GM21737 (cell line): ENCODE measurements around the gene COASY.
"Not testable (repeated sequence)": the region's sequence is repeated elsewhere in the genome, so short reads cannot be mapped to it uniquely, and the experiment has no call there.

Experiments used
- ATAC-seq: cut with Tn5 transposase; IDR thresholded peaks from one replicate; pipeline ENCODE4 v1.9.1; 2021; ENCODE audit warnings: mild to moderate bottlenecking, moderate library complexity; ENCODE audit not compliant: unreplicated experiment

The COASY gene

GRCh38 chr17:42531455-42532354 lies 30.2 kb upstream of the COASY start:
- ATAC-seq, result no peak

- no peak for ATAC-seq
Measured at GRCh38 chr17:42535155-42536047, 26.5 kb upstream of the COASY start.

- peak; percentile 80 for ATAC-seq
Measured at GRCh38 chr17:42536048-42536371, 25.9 kb upstream of the COASY start, which contains the start of gene NAGLU. Gene NAGLU, plus strand, starts transcription at chr17:42536241. Its CDS starts 32 bp downstream, at chr17:42536273.

- peak; percentile 57 for ATAC-seq
Measured at GRCh38 chr17:42536372-42537155, 25.4 kb upstream of the COASY start.

GRCh38 chr17:42537156-42537805 lies 24.7 kb upstream of the COASY start:
- no peak for ATAC-seq

GRCh38 chr17:42537826-42538451 lies 24.0 kb upstream of the COASY start:
- no peak for ATAC-seq

GRCh38 chr17:42538482-42538881 lies 23.5 kb upstream of the COASY start:
- ATAC-seq, result no peak

GRCh38 chr17:42540558-42540957 lies 21.4 kb upstream of the COASY start:
- ATAC-seq, result not testable (repeated sequence)

- ATAC-seq, result no peak
Measured at GRCh38 chr17:42541041-42541833, 20.7 kb upstream of the COASY start.

GRCh38 chr17:42543190-42544079 lies 18.5 kb upstream of the COASY start:
- no peak for ATAC-seq

- ATAC-seq, result no peak
Measured at GRCh38 chr17:42544874-42545283, 17.1 kb upstream of the COASY start.

GRCh38 chr17:42545755-42546505 lies 16.0 kb upstream of the COASY start:
- not testable (repeated sequence) for ATAC-seq

- no peak for ATAC-seq
Measured at GRCh38 chr17:42547001-42547461, 14.9 kb upstream of the COASY start.

GRCh38 chr17:42547698-42548069 lies 14.3 kb upstream of the COASY start:
- no peak for ATAC-seq

- ATAC-seq, result peak; percentile 56
Measured at GRCh38 chr17:42548070-42548837, 13.7 kb upstream of the COASY start.

GRCh38 chr17:42548993-42549755 lies 12.8 kb upstream of the COASY start:
- no peak for ATAC-seq
